ENCODE measurements around the gene ALLC.

DNA sequence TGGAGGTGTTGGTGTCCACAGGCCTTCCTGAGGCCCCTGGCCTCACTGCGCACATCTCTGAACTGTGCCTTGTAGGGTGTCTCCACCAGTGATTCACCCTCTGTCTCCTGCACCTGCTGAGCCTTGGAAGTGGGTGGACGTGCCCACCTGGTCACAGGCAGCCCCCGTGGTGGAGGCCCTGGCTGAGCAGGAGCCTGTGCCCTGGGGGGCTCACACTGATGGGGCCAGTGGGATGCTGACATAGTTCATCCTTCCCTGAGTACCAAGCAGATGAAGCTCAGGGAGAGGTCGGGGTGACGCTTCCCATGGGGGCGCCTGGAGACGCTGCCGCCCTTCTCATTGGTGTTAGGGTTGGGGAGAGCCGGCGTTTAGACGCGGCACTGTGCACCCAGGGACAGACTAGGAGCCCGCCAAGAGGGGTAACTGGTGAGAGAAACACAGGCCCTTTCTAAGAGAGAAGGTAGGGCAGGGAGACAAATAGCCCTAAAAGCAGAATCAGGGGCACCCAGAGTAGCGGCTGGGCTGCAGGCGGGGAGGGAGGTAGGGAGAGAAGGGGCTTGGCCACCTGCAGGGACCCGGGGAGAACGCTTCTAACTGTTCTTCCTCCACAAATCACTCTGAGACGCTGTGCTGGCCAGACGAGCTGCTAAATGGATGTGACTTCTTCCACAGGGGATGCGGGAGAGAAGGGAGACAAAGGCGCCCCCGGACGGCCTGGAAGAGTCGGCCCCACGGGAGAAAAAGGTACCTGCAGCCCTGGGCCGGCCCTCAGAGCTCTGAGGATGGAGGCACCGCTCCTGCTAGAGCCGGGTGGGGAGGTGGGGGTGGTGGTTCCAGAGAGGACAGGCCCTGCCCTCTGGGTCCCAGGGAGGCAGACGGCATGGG is 45.1 kb upstream of the ALLC start:
- TF ChIP-seq, protein P1, sequence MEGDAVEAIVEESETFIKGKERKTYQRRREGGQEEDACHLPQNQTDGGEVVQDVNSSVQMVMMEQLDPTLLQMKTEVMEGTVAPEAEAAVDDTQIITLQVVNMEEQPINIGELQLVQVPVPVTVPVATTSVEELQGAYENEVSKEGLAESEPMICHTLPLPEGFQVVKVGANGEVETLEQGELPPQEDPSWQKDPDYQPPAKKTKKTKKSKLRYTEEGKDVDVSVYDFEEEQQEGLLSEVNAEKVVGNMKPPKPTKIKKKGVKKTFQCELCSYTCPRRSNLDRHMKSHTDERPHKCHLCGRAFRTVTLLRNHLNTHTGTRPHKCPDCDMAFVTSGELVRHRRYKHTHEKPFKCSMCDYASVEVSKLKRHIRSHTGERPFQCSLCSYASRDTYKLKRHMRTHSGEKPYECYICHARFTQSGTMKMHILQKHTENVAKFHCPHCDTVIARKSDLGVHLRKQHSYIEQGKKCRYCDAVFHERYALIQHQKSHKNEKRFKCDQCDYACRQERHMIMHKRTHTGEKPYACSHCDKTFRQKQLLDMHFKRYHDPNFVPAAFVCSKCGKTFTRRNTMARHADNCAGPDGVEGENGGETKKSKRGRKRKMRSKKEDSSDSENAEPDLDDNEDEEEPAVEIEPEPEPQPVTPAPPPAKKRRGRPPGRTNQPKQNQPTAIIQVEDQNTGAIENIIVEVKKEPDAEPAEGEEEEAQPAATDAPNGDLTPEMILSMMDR (IDR thresholded peaks at IDR 0.05; ENCODE audit: borderline replicate concordance, extremely low read depth, low read length, poor library complexity, severe bottlenecking) = no peak
- no peak for TF ChIP-seq EZH2 (IDR thresholded peaks at IDR 0.05; ENCODE audit: borderline replicate concordance, low read depth, low read length, severe bottlenecking)
